HG03097 (cell line): ENCODE data around the gene PABPN1.
A peak's percentile ranks its signal among the peaks of the same experiment; 100 is the strongest.

Experiments used
- ATAC-seq: cut with Tn5 transposase; IDR thresholded peaks from one replicate; pipeline ENCODE4 v1.9.1; 2021; ENCODE audit not compliant: unreplicated experiment, low FRiP score

Gene PABPN1

GRCh38 chr14:23300687-23301223, 20.5 kb upstream of the PABPN1 start:
- ATAC-seq = no peak

- peak; percentile 80 for ATAC-seq
Observed at GRCh38 chr14:23301288-23301968, 19.8 kb upstream of the PABPN1 start.

GRCh38 chr14:23301969-23302289, 19.3 kb upstream of the PABPN1 start:
- ATAC-seq = peak; percentile 12

DNA sequence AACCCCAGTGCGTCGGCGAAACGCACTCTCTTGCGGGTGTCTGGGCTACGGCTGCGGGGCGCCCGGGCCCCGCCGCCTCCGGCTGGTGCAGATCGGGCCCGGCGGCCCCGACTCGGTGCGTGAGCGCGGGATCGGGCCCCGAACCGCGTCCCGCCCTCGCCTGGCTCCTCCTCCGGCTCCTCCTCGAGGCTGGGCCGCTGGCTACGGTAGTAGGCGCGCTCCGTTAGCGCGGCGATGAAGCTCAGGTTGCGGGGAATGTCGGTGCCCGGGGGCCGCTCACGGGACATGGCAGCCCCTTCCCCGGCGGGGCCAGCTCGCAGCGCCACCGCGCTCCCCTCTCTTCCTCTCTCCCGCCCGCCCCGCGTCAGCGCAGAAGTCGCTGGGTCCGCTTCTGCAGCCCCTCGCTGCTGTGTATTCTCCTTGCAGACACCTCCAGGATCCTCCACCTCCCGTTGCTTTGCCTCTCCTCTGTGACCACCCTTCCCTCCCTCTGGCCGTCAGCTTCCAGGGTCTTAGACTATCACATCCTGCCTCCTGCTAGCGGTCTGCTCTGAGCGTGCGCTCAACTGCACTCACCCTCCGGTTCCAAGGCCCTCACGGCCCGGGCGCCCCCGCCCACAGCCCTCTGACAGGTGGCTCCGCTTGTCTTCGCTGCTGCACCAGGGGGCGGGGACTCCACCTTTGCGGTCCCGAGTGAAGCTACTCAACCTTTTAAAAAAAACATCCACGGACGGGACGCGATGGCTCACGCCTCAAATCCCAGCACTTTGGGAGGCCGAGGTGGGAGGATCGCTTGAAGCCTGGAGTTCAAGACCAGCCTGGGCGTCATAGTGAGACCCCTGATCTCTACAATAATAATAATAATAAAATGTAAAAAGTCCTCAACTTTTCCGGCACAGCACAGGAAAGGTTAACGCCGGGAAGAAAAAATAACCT, 18.7 kb upstream of the PABPN1 start, which contains the start of gene PPP1R3E:
Gene PPP1R3E (minus strand): TSS at position 570 of the 936 bp plus-strand sequence. CDS start 283 bp downstream, at position 287.
- ATAC-seq = peak; percentile 29

DNA sequence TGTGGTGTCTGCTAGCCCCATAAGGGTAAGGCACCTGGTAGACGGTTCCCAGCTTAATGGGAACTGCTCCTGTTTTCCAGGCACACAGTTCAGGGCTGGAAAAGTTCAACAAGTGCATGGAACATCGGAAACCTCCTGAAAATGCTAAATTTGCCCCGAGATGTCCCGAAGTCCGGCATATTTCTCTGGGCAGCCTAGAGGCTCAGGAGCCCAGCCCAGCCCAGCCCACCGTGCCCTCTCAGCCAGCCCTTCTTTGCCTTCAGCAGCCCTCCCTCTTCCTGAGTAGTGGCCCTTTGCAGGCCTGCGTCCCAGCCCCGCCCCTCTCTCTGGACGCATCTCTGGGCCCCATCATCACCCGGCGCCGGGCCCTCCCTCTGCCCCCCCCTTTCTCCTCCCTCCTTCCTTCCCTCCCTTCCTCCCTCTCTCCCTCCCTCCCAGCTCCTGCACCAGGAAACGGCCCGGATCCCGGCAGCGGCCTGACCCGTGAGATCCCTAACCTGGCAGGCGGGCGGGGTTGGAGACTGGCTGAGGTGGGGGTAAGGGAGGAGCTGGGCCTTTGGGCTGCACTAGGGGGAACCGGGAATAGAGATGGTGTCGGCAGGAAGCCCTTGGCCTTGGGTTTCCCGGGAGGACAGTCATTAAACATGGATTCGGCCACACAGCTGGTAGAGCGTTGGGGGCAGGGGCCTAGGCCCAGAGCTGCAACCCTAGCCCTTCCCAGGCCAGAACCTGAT, 14.7 kb upstream of the PABPN1 start, which contains the start of gene BCL2L2:
Gene BCL2L2 (plus strand): TSS at position 422 of the 734 bp plus-strand sequence. CDS start 935 bp downstream, outside the sequence.
- no peak for ATAC-seq

DNA sequence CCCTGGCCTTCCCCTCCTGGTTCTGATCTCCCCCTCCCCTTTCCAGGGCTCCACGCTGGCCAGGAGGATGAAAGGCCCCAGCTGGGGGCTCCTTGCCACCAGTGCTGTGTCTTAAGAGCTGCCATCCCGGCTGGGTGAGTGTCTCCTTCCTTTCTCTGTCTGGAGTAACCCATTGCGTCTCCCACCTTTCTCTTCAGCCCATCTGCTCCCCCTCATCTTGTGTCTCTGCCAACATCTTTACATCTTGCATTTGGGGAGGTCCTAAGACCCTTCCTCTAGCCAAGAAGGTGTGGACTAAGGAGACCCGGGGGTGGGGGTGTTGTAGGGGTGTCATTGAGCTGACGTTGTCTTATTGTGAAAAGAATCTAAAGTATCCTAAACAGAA, 14.1 kb upstream of the PABPN1 start:
- ATAC-seq = no peak

GRCh38 chr14:23307687-23308644, 13.3 kb upstream of the PABPN1 start:
- ATAC-seq = no peak

DNA sequence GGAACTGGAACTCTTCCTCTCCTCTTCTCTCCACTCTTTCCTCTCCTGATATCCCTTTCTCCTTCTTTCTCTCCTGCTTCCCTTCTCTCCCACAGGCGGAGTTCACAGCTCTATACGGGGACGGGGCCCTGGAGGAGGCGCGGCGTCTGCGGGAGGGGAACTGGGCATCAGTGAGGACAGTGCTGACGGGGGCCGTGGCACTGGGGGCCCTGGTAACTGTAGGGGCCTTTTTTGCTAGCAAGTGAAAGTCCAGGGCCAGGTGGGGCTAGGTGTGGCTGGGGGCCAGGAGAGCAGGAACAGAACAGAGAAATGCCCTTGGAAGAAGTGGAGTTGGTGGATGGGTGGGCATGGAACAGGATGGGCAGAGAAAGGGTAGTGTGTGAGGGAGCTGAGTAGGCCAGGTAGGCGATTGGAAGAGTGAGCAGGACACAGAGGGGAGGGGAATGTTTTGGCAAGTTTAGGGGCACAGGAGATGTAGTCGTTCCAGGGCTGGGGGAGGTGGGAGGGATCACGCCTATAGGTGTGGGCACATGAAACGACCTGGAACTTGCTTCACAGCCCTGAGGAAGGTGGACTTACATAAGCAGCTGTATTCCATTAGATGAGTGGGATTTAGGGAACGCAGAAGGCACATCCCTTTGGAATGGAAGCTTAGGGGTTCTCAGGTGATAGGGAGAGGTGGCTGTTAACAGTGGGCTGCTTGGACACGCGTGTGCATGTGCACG, 12.4 kb upstream of the PABPN1 start:
- no peak for ATAC-seq

DNA sequence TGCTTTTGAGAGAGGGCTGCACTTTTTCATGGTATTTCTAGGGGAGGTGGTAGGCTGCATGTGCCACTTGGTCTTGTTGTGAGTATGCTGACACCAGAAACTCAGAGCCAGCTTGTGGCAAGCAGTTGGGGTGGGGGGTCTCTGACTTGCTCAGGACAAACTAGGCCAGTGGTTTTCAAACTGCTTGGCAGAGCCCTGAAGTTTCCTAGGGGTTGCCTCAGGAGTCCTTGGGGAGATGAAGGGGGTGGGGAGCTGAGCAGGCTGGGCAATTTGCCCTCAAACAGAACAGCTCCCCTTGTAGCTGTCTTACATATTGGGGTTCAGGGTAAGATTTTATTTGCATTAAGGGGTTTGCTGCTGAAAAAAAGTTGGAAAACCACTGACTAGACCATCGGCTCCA, 10.7 kb upstream of the PABPN1 start:
- no peak for ATAC-seq

GRCh38 chr14:23316300-23316699, 5.0 kb upstream of the PABPN1 start:
- no peak for ATAC-seq

GRCh38 chr14:23319746-23320583, 1.3 kb upstream of the PABPN1 start:
- ATAC-seq = no peak

DNA sequence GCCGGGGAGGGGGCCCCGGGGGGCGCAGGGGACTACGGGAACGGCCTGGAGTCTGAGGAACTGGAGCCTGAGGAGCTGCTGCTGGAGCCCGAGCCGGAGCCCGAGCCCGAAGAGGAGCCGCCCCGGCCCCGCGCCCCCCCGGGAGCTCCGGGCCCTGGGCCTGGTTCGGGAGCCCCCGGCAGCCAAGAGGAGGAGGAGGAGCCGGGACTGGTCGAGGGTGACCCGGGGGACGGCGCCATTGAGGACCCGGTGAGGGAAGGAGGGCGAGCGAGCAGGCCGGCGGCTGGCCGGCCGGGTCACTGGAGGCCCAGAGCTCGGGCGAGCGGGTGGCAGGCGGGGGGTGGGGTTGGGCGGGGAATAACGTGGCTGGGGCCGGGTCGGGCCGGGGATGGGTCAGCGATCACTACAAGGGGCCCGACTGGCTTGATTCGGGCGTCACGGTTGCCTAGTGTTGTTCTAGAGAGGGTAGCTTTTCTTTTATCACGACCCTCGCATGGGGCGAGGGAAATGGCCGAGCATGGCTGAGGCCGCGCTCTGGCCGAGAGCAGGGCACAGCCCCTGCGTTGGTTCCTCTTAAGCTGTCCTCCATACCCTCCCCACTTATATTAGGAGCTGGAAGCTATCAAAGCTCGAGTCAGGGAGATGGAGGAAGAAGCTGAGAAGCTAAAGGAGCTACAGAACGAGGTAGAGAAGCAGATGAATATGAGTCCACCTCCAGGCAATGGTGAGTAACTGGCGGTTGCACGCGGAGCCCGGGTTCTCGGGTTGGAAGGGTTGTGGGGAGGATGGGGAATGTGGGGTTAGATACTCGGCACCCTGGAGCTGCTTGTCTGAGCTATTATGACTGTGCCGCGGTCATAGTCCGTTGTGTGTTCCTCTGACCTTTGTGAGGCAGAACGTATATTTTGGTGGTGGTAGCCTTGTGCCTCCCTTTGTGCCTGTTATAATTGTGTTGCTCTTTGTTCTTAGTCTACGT, 603 bp downstream of the PABPN1 start:
- ATAC-seq = peak; percentile 10

DNA sequence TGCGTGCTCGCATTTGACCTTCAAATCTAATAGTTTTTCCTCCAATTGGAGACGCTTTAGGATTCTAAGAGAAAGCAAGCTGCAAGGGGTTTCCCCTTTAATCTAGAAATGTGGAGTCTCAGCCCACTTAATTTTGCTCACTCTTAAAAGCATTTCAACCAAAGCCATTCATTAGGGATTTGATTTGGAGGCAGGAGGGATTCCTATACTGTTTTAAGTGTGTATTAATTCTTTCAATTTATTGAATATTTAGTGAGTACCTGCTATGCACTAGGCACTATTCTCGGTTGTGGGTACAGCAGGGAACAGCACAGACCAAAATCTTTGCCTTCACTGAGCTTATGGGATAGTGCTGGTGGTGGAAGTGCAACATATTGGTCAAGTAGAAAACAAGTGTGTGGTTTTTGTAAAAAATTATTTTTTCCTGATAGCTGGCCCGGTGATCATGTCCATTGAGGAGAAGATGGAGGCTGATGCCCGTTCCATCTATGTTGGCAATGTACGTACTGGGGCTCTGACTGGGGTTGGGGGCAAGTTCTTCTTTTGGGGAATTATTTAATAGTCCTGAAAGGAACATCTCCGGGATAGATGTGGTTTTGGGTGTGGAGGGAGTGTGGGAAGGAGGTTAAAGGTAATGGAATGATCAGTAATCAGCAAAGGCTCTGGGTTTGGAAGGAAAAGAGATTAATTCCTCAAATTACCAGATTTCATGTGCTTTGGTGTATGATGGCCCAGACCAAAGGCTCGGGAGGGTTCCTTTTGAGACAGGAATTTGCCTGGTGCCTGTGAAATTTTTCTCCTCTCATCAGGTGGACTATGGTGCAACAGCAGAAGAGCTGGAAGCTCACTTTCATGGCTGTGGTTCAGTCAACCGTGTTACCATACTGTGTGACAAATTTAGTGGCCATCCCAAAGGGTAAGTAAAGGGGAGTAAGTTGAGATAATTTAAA, 1.6 kb downstream of the PABPN1 start:
- ATAC-seq = no peak

DNA sequence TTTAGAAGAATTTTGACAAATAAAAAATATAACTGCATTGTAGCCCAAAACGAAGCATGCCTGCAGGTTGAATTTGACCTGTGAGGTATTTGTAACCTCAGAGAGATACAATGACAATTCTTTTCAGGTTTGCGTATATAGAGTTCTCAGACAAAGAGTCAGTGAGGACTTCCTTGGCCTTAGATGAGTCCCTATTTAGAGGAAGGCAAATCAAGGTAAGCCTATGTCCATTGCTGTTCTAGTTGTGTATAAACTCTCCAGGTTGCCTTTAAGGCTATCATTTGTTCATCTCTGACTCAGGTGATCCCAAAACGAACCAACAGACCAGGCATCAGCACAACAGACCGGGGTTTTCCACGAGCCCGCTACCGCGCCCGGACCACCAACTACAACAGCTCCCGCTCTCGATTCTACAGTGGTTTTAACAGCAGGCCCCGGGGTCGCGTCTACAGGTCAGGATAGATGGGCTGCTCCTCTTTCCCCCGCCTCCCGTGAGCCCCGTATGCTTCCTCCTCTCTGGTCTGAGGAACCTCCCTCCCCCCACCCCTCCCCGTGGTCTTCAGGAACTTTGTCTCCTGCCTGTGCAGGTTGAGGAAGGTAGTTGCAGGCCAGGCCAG, 2.7 kb downstream of the PABPN1 start:
- no peak for ATAC-seq

- ATAC-seq = no peak
Observed at GRCh38 chr14:23324455-23324846, 3.2 kb downstream of the PABPN1 start.
